Measurements from ENCODE around the gene WWOX.

WWOX gene

GRCh38 chr16:78494674-78495073 lies 395.2 kb downstream of the WWOX start:
- TF ChIP-seq SPI1 (IDR thresholded peaks at IDR 0.05; ENCODE audit: low read depth, low read length) (no peak), TAF1 (IDR thresholded peaks at IDR 0.05; ENCODE audit: low read depth, low read length) (no peak), PAX5 (IDR thresholded peaks at IDR 0.05; ENCODE audit: insufficient read depth, low read length, severe bottlenecking) (no peak), POU2F2 (IDR thresholded peaks at IDR 0.05; ENCODE audit: low read depth, low read length) (no peak)
- no peak for DNase-seq (ENCODE audit: insufficient read length, low spot score)
- FAIRE-seq, result no peak

GRCh38 chr16:78496189-78496588 lies 396.7 kb downstream of the WWOX start:
- TF ChIP-seq SPI1 (IDR thresholded peaks at IDR 0.05; ENCODE audit: low read depth, low read length) (no peak), TAF1 (IDR thresholded peaks at IDR 0.05; ENCODE audit: low read depth, low read length) (no peak), POLR2AphosphoS5 (IDR thresholded peaks at IDR 0.05; ENCODE audit: low read depth, low read length) (no peak), POLR2A (IDR thresholded peaks at IDR 0.05; ENCODE audit: low read depth, low read length) (no peak), POU2F2 (IDR thresholded peaks at IDR 0.05; ENCODE audit: low read depth, low read length) (no peak), PAX5 (IDR thresholded peaks at IDR 0.05; ENCODE audit: insufficient read depth, low read length, severe bottlenecking) (no peak)
- DNase-seq (ENCODE audit: insufficient read length, low spot score) (no peak), FAIRE-seq (no peak)

GRCh38 chr16:78499399-78499798 lies 399.9 kb downstream of the WWOX start:
- no peak for FAIRE-seq
- DNase-seq (ENCODE audit: insufficient read length, low spot score), result no peak
- TF ChIP-seq POLR2A (IDR thresholded peaks at IDR 0.05; ENCODE audit: low read depth, low read length) (no peak), POLR2AphosphoS5 (IDR thresholded peaks at IDR 0.05; ENCODE audit: low read depth, low read length) (no peak), TAF1 (IDR thresholded peaks at IDR 0.05; ENCODE audit: low read depth, low read length) (no peak), SPI1 (IDR thresholded peaks at IDR 0.05; ENCODE audit: low read depth, low read length) (no peak), PAX5 (IDR thresholded peaks at IDR 0.05; ENCODE audit: insufficient read depth, low read length, severe bottlenecking) (no peak), POU2F2 (IDR thresholded peaks at IDR 0.05; ENCODE audit: low read depth, low read length) (no peak)

GRCh38 chr16:78500659-78501270 lies 401.3 kb downstream of the WWOX start:
- FAIRE-seq, result no peak
- TF ChIP-seq TAF1 (IDR thresholded peaks at IDR 0.05; ENCODE audit: low read depth, low read length) (no peak), SPI1 (IDR thresholded peaks at IDR 0.05; ENCODE audit: low read depth, low read length) (no peak), POLR2A (IDR thresholded peaks at IDR 0.05; ENCODE audit: low read depth, low read length) (no peak), PAX5 (IDR thresholded peaks at IDR 0.05; ENCODE audit: insufficient read depth, low read length, severe bottlenecking) (no peak), POLR2AphosphoS5 (IDR thresholded peaks at IDR 0.05; ENCODE audit: low read depth, low read length) (no peak), POU2F2 (IDR thresholded peaks at IDR 0.05; ENCODE audit: low read depth, low read length) (no peak)
- no peak for DNase-seq (ENCODE audit: insufficient read length, low spot score)

GRCh38 chr16:78501744-78502143 lies 402.3 kb downstream of the WWOX start:
- FAIRE-seq, result no peak
- TF ChIP-seq SPI1 (IDR thresholded peaks at IDR 0.05; ENCODE audit: low read depth, low read length), result peak; percentile 41; the same call in 1 of the 2 replicates
- no peak for TF ChIP-seq TAF1 (IDR thresholded peaks at IDR 0.05; ENCODE audit: low read depth, low read length)
- no peak for DNase-seq (ENCODE audit: insufficient read length, low spot score)

- no peak for FAIRE-seq
- TF ChIP-seq SPI1 (IDR thresholded peaks at IDR 0.05; ENCODE audit: low read depth, low read length), result no peak
- no peak for TF ChIP-seq TAF1 (IDR thresholded peaks at IDR 0.05; ENCODE audit: low read depth, low read length)
- no peak for TF ChIP-seq POLR2AphosphoS5 (IDR thresholded peaks at IDR 0.05; ENCODE audit: low read depth, low read length)
- TF ChIP-seq PAX5 (IDR thresholded peaks at IDR 0.05; ENCODE audit: insufficient read depth, low read length, severe bottlenecking), result no peak
- no peak for TF ChIP-seq POU2F2 (IDR thresholded peaks at IDR 0.05; ENCODE audit: low read depth, low read length)
- TF ChIP-seq POLR2A (IDR thresholded peaks at IDR 0.05; ENCODE audit: low read depth, low read length), result no peak
- no peak for DNase-seq (ENCODE audit: insufficient read length, low spot score)
Measured at GRCh38 chr16:78502812-78503350, 403.4 kb downstream of the WWOX start.

GRCh38 chr16:78503602-78504001 lies 404.1 kb downstream of the WWOX start:
- FAIRE-seq (peak; percentile 38), DNase-seq (ENCODE audit: insufficient read length, low spot score) (peak; percentile 12)
- TF ChIP-seq SPI1 (IDR thresholded peaks at IDR 0.05; ENCODE audit: low read depth, low read length) (no peak), POU2F2 (IDR thresholded peaks at IDR 0.05; ENCODE audit: low read depth, low read length) (no peak), POLR2AphosphoS5 (IDR thresholded peaks at IDR 0.05; ENCODE audit: low read depth, low read length) (no peak), PAX5 (IDR thresholded peaks at IDR 0.05; ENCODE audit: insufficient read depth, low read length, severe bottlenecking) (no peak), POLR2A (IDR thresholded peaks at IDR 0.05; ENCODE audit: low read depth, low read length) (no peak), TAF1 (IDR thresholded peaks at IDR 0.05; ENCODE audit: low read depth, low read length) (no peak)

- FAIRE-seq, result no peak
- DNase-seq (ENCODE audit: insufficient read length, low spot score), result no peak
- TF ChIP-seq POLR2A (IDR thresholded peaks at IDR 0.05; ENCODE audit: low read depth, low read length) (no peak), TAF1 (IDR thresholded peaks at IDR 0.05; ENCODE audit: low read depth, low read length) (no peak), POU2F2 (IDR thresholded peaks at IDR 0.05; ENCODE audit: low read depth, low read length) (no peak), SPI1 (IDR thresholded peaks at IDR 0.05; ENCODE audit: low read depth, low read length) (no peak), POLR2AphosphoS5 (IDR thresholded peaks at IDR 0.05; ENCODE audit: low read depth, low read length) (no peak), PAX5 (IDR thresholded peaks at IDR 0.05; ENCODE audit: insufficient read depth, low read length, severe bottlenecking) (no peak)
Measured at GRCh38 chr16:78504401-78504851, 405.0 kb downstream of the WWOX start.

GRCh38 chr16:78505036-78505435 lies 405.6 kb downstream of the WWOX start:
- FAIRE-seq (no peak), DNase-seq (ENCODE audit: insufficient read length, low spot score) (no peak)
- TF ChIP-seq SPI1 (IDR thresholded peaks at IDR 0.05; ENCODE audit: low read depth, low read length) (no peak), POLR2AphosphoS5 (IDR thresholded peaks at IDR 0.05; ENCODE audit: low read depth, low read length) (no peak), POLR2A (IDR thresholded peaks at IDR 0.05; ENCODE audit: low read depth, low read length) (no peak), PAX5 (IDR thresholded peaks at IDR 0.05; ENCODE audit: insufficient read depth, low read length, severe bottlenecking) (no peak), POU2F2 (IDR thresholded peaks at IDR 0.05; ENCODE audit: low read depth, low read length) (no peak), TAF1 (IDR thresholded peaks at IDR 0.05; ENCODE audit: low read depth, low read length) (no peak)

All from GM12891 (cell line).